Stimulated activated CD4-positive, alpha-beta T cell treated with anti-CD3 and anti-CD28 coated beads, Interleukin-2, amount 100 ng/mL, for 24 hours (primary cell): Measurements from ENCODE around the gene RAD9A.

Experiments used
- DNase-seq, 2 donors: peaks; one replicate each; pipeline ENCODE4 v3.0.0-alpha.2; 2020

RAD9A gene

GRCh38 chr11:67357831-67358670 lies 33.7 kb upstream of the RAD9A start:
- DNase-seq: no peak

DNA sequence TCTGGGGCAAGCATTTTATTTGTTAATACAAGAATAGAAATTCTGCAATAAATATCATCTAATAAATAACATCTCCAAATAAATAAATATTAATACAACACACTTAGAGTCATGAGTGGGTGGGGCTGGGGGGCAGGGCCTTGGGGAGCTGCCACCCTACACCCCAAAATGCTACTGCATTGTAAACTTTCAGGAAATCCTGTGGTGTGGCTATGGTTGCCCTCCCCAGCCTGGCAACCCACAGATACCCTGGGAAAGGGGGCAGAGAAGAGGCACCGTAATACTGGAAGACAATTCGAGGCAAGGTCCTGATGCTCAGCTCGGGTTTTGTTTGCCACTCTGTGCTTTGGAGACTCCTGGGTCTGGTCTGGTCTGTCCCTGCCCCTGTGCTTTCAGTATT lies 27.6 kb upstream of the RAD9A start:
- DNase-seq: no peak

GRCh38 chr11:67364783-67365722 lies 26.7 kb upstream of the RAD9A start:
- DNase-seq: no peak

DNA sequence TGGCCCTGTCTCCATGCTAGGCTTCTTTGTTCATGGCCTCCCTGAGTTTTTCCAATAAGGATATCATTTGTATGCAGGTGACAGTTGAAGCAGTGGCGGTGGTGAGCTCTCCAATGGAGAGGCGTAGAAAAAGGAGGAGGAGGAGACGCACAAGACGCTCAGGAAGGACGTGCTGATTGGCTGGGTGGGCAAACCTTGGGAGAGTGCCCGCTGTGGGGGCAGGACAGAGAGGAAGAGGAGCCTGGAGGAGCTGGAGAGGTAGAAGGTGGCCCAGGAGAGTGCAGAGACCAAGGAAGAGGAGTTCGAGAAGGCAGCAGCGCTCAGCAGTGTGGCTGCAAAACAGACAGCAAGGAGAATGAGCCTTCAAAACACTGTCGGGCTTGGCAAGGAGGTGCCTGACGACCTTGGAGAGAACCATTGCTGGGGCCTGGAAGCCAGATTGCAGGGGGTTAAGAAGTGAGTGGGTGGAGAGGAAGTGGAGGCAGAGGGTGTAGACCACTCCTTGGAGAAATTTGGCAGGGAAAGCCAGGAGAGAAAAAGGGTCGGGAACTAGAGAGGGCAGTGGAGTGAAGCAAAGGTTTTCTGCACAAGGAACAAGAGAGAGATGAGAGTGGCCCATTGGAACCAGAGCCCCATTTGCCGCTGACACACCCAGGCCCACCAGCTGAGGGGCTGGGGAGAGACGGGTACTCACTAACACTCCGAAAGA lies 25.9 kb upstream of the RAD9A start:
- no peak for DNase-seq

- no peak for DNase-seq
These were observed 25.2 kb upstream of the RAD9A start for GRCh38 chr11:67366546-67366945.

GRCh38 chr11:67366961-67367760 lies 24.6 kb upstream of the RAD9A start:
- no peak for DNase-seq

DNA sequence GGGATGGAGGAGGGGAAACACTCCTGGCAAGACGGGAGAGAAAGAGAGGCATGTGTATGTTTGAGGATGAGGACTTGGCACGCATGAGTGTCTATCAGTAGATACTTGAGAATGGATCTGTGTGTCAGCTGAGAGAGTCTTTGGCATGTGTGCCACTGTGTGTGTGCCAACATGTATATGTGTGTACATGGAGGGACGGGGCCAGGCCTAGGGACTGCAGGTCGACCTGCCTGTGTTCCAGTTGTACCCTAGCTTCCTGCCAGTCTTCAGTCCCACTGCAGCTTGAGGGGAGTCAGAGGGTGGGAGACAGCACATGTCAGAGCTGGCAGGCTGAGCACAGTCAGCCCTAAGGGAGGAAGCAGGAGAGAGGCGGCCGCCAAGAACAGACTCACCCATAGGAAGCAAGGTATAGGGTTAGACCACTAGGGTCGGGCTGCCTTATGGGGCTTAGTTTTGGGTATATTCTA lies 24.0 kb upstream of the RAD9A start:
- DNase-seq: no peak

DNA sequence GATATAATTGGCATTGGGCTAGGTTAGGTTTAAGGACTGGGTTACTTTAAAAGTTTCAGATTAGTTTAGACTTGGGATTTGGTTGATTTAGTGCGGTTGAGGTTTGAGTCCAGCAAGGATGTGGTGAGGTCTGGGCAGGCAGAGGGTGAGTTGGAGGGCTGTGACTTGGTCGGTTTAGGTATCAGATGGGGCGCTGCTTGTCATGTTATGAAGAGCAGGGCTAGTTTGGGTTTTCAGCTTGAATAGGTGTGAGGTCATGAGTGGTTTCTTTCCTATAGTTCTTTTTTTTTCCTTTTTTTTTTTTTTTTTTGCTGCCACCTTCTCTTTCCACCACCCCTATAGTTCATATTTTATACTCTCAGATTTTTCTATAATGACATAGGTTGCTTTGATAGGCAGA lies 23.2 kb upstream of the RAD9A start:
- no peak for DNase-seq

- no peak for DNase-seq
These were observed 22.5 kb upstream of the RAD9A start for GRCh38 chr11:67369275-67369674.

DNA sequence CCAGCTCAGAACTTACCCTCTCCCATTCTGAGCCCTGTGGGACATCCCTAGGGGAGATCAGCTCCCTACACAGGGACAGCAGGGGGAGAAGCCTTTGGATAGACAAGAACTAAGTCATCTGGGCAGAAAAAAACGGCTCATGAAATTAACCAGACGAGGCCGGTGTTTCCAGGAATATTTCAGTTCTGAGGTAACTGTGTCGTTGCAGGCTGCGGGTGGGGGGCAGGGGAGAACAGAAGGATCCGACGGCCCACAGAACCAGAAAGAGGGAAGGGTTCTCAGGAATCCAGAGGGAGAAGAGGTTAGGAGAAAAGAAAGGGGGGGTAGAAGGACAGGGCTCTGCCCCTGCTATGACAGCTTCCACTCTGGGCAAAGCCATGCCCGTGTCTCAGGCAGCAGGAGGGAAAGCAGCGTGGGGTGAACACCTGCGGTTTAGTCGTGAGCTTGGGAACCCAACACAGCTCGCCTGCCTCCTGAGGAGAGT lies 21.9 kb upstream of the RAD9A start:
- no peak for DNase-seq

GRCh38 chr11:67370351-67371076 lies 21.3 kb upstream of the RAD9A start:
- no peak for DNase-seq

GRCh38 chr11:67371189-67371910 lies 20.4 kb upstream of the RAD9A start:
- DNase-seq: no peak

DNA sequence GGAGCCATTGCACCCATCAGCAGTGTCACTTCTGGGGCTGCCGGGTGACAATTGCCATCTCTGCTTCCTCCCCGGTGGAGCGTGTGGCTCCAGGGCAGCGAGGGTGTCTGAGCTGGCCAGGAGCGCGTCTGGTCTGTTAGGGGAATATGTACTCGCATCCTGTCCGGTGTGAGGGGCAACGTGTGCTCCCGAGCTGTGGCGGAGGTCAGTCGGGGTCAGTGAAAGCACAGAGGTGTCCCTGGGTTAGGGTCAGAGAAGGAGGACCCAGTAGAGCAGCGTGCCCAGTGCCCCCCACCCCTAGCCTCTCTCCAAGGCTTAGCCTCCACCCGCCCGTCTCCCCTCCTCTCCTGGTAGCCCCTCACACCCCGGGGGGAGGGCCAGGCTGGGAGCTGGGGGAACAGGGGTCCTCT lies 19.9 kb upstream of the RAD9A start:
- DNase-seq: no peak

- DNase-seq: no peak
These were observed 19.3 kb upstream of the RAD9A start for GRCh38 chr11:67372321-67372992.

DNA sequence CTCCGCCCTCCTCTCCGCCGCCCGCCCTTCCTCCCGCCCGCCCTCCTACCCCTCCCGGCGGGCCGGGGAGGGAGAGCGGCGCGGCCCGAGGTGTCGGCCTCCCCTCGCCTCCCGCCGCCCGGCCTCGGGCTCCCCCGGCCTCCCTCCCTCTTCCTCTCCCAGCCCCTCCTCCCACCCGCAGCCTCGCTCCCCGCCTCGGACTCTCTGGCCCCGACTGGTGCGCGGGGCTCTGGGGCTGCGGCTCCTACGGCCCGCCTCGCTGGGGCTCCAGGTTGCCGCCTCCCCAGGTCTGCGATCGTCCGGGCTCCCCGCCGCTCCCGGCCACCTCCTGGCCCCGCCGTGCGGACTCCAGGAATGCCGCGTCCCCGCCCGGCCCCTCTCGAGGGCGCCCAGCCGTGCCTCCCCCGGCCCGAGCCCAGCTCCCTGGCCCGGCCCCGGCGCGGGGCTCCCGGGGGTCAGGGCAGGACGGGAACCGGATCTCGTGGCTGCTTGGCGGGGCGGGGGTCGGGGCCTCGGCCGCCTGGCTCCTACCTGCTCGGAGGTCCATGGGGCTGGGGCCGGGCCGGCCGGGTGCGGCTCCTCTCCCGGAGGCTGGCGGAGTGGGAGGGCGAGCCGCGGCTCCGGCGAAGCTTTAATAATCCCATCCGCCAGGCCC lies 18.7 kb upstream of the RAD9A start, which contains the start of gene CLCF1:
CLCF1 (minus strand) TSS at position 606 of the 655 bp plus-strand sequence; CDS start at position 547, 59 bp downstream.
- DNase-seq: peak in 1 of 2 donors; percentile 46

DNA sequence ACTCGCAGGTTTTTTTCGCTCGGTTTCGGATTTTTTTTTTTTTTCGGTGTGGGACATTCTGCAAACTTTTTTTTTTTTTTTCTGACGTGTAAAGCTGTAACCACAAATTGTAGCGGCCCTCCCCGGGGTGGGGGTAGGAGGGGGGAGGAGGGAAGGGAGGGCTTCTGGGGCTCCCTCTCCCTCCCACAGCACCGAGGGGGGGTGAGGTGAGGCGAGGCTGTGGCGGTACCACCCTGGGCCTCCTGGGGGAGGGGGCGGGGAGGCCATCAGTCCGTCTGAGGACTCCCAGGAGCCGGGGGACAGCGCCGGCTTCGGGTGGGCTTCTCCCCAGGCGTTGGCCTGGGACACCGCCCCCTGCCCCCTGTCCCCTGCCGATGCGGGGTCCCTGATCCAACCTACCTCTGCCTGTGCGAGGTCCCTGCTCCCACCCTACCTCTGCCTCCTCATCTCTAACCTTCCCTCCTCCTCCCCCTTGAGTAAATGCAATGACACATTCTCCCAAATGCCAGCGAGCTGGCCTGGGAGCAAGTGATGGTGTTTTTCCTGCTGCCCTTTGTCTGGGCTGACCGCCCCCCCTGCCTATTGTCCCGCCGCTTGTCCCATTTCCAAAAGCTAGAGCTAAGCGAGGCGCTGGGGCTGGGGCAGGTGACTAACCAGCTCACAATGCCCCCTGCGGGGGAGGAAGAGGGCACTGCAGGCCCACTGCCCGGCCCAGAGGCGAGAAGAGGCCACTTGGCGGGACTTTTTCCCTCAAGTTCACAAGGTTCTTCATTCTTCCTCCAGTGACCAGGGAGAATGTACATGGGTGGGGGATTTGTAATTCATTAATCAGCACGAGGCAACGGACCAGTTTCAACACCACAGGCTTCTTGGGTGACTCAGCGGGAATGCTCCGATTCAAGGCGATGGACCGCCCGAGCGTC lies 17.9 kb upstream of the RAD9A start:
- DNase-seq: peak; percentile 48 to 70

- DNase-seq: no peak
These were observed 17.1 kb upstream of the RAD9A start for GRCh38 chr11:67374571-67375281.
